PFSK-1 (cell line): ENCODE data around the gene RALGAPA2.

Experiments used
- FOXP2 ChIP-seq: optimal IDR thresholded peaks from 2 replicates; pipeline ENCODE3; 2011; ENCODE audit warnings: borderline replicate concordance, control low read depth, inconsistent platforms; ENCODE audit not compliant: insufficient read depth; ENCODE audit errors: extremely low read length, extremely low read depth
- POLR2AphosphoS5 ChIP-seq: IDR thresholded peaks from 2 replicates; pipeline ENCODE4 v1.6.1; 2012; ENCODE audit warnings: low read depth, mild to moderate bottlenecking, control low read depth, low read length, moderate library complexity
- REST ChIP-seq, 2 experiments: IDR thresholded peaks; 2 replicates each; pipeline versions ENCODE4 v1.6.1 to v1.8.0; 2011 to 2012; ENCODE audit warnings: low read depth in 2 of 2, low read length in 2 of 2, control low read depth in 1 of 2, inconsistent platforms in 1 of 2, mild to moderate bottlenecking in 1 of 2, moderate library complexity in 1 of 2; ENCODE audit not compliant: insufficient read depth in 1 of 2
- SIN3A ChIP-seq: IDR thresholded peaks from 2 replicates; pipeline ENCODE4 v1.6.1; 2012; ENCODE audit warnings: mild to moderate bottlenecking, low read length, moderate library complexity, borderline replicate concordance; ENCODE audit not compliant: insufficient read depth
- TAF1 ChIP-seq: IDR thresholded peaks from 2 replicates; pipeline ENCODE4 v1.6.1; 2012; ENCODE audit warnings: low read length, control low read depth, borderline replicate concordance; ENCODE audit not compliant: insufficient read depth

Gene RALGAPA2

DNA sequence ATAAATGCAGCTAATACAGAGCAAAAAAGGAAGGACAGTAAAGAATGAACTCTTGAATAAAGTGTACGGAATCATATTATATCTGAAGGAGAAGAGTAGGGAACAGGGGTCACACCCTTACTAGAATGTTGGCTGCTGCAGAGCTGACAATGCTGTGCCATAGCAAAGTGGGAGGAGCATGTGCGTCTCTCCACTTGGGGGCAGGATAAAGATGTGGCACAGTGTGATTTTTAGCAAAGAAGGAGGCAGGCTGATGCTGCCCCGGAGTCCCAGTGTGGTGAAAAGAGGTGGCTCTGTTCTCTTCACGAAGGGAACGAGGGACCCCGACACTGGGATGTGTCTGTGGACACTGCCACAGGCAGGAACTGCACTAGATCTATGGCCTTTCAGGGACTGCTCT is 277.0 kb downstream of the RALGAPA2 start:
- no peak for TF ChIP-seq FOXP2
- no peak for TF ChIP-seq POLR2AphosphoS5
- no peak for TF ChIP-seq TAF1
- no peak for TF ChIP-seq REST (IDR thresholded peaks at IDR 0.05; ENCODE audit: insufficient read depth in 1 of 2, low read depth in 2 of 2, low read length in 2 of 2)
- TF ChIP-seq SIN3A = no peak

GRCh38 chr20:20432618-20433286 is 279.7 kb downstream of the RALGAPA2 start:
- TF ChIP-seq FOXP2 (no peak), TAF1 (no peak), POLR2AphosphoS5 (no peak), REST (IDR thresholded peaks at IDR 0.05; ENCODE audit: insufficient read depth in 1 of 2, low read depth in 2 of 2, low read length in 2 of 2) (no peak), SIN3A (no peak)

GRCh38 chr20:20430066-20430465 is 282.4 kb downstream of the RALGAPA2 start:
- TF ChIP-seq REST (IDR thresholded peaks at IDR 0.05; ENCODE audit: insufficient read depth in 1 of 2, low read depth in 2 of 2, low read length in 2 of 2) (no peak), TAF1 (no peak), FOXP2 (no peak), POLR2AphosphoS5 (no peak), SIN3A (no peak)

DNA sequence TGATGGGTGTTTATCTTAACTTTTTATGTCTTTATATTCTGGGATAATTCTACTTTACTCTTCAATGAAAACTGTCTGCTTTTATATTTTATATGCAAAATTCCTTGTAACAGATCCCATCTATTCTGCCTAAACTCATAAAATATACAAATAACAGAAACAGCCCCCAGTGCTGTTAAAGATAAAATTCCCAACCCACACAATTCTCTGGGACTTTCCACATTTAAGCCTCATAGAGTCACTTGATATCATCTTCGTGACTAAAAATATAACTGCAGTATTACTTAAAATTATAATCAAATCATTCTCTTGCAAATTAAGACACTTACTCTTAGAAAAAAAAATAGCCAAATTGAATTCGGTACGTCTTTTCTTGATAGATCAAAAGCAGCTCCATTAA is 284.4 kb downstream of the RALGAPA2 start:
- TF ChIP-seq POLR2AphosphoS5 (no peak), TAF1 (no peak), SIN3A (no peak)

GRCh38 chr20:20427227-20427864 is 285.1 kb downstream of the RALGAPA2 start:
- TF ChIP-seq POLR2AphosphoS5 (no peak), REST (IDR thresholded peaks at IDR 0.05; ENCODE audit: insufficient read depth in 1 of 2, low read depth in 2 of 2, low read length in 2 of 2) (no peak), FOXP2 (no peak), SIN3A (no peak), TAF1 (no peak)
